Measurements from ENCODE around the gene PYROXD2.

Gene PYROXD2

DNA sequence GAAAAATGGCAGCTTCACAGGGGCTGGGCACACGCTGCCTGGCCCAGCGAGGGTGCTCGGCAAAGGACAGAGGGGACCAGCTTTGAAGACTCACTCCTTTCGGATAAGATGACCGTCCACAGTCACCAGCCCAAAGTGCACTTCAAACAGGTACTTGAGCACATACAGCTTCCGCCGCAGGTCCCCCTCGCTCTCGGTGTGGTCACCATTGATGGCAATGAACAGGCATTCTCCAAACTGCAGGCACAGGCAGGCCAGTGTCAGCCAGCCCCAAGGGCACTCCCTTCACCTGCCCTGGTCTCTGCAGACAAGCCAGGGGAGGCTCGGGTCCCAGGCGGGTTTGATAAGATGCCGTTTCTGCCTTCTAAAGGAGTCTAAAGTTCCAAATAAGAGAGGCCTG, 20.2 kb upstream of the PYROXD2 start:
- in situ Hi-C loops (cut with HindIII; ENCODE audit: low sequenced_read_pairs): no loop called here

GRCh38 chr10:98433881-98434732, 19.1 kb upstream of the PYROXD2 start:
- in situ Hi-C loops (cut with HindIII; ENCODE audit: low sequenced_read_pairs): no loop called here

GRCh38 chr10:98433371-98433770, 18.4 kb upstream of the PYROXD2 start:
- in situ Hi-C loops (cut with HindIII; ENCODE audit: low sequenced_read_pairs): no loop called here

DNA sequence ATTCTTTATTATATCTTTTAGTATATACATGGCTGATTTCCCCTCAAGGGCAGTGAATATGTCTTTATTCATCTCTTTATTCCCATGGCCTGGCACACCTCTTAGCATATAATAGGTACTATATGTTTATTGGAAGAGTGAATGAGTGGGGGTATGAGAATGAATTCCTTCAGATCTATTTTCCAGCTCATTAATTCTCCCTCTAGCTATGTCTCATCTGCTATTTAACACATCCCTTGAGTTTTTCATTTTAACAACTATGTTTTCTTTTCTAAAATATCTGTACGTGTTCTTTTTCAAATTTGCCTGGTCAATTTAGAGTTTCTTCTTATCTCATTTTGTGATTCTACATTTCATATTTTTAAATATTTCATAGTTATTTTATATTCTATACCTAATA, 17.3 kb upstream of the PYROXD2 start:
- in situ Hi-C loops (cut with HindIII; ENCODE audit: low sequenced_read_pairs): no loop called here

DNA sequence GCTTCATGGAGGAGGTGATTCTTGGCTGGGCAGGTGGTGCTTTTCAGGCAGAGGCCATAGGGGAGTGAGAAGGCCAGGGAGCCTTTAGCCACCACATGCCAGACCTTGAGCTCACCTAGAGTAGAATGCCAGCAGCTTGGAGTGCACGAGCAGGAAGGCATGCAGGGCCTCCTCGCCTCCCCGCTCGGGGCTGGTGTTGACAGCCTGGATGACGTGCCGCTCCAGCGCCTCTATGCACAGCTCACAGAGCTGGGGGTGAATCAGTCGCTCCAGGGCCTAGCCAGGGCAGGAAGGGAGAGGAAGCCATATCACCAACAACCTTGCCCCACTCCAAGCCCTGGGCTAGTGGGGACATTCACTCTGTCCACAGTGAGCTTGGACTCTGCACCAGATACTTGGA, 16.0 kb upstream of the PYROXD2 start:
- in situ Hi-C loops (cut with HindIII; ENCODE audit: low sequenced_read_pairs): no loop called here

GRCh38 chr10:98430427-98430826, 15.4 kb upstream of the PYROXD2 start:
- in situ Hi-C loops (cut with HindIII; ENCODE audit: low sequenced_read_pairs): no loop called here

GRCh38 chr10:98429320-98430072, 14.5 kb upstream of the PYROXD2 start:
- in situ Hi-C loops (cut with HindIII; ENCODE audit: low sequenced_read_pairs): no loop called here

DNA sequence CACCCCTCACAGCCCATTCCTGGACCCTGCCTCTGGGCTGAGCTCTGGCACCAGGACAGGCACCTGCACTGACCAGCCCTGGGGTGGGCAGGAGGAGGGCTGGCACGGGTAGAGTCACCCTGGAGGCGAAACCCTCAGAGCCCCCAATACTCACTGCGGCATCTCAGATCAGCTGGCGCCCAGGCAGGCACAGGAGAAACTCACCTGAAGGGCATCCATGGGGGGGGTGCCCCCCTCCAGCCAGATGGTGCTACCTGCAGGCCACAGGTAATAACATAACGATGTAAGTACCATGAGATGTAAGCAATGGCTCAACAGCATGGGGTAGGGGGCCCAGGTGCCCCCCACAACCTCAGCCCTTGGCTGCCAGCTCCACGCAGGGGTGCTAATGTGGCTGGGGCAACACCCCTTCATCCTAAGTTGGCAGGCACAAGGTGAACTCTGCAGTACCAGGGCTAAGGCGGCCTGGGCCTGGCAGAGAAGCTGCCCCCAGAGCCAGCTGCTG, 12.1 kb upstream of the PYROXD2 start:
- in situ Hi-C loops (cut with HindIII; ENCODE audit: low sequenced_read_pairs): no loop called here

DNA sequence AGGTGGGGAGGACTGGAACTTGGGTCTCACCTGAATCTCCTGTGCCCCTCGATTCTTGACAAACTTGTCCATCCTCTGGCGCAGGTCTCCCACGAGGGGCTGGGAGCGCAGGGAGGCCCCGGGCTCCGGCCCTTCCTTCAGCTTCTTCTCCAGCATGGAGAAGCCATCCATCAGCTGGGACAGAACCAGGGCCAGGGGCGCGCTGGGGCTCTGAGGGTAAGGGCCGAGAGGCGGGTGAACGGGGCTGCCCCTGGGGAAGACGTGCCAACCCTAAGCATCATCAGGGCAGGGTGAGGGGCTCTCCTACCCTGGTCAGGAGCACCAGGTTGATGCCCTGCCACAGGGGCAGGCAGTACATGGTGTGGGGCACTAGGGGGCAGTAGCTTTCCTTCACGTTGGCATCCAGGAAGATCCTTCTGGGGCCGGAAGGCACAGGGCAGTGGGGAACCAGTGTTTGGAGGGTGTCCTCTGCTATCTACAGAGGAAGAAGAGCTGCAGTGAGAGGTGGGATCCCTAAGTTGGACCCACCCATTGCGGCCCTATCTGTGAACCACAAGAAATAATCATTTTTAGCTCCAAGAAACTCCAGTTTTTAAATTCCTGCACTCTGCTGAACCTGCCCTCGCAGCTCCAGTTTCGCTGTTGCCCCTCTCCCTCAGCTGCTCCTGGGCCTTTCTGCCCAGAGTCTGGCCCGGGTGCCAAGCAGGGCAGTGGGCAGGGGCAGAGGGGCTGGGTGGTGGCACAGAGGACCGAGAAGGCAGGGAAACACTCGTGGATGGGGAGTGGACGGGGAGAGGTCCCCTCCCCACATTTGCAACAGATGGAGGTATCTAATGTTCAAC, 10.8 kb upstream of the PYROXD2 start:
- in situ Hi-C loops (cut with HindIII; ENCODE audit: low sequenced_read_pairs): no loop called here

GRCh38 chr10:98424295-98425254, 9.6 kb upstream of the PYROXD2 start:
- in situ Hi-C loops (cut with HindIII; ENCODE audit: low sequenced_read_pairs): no loop called here

DNA sequence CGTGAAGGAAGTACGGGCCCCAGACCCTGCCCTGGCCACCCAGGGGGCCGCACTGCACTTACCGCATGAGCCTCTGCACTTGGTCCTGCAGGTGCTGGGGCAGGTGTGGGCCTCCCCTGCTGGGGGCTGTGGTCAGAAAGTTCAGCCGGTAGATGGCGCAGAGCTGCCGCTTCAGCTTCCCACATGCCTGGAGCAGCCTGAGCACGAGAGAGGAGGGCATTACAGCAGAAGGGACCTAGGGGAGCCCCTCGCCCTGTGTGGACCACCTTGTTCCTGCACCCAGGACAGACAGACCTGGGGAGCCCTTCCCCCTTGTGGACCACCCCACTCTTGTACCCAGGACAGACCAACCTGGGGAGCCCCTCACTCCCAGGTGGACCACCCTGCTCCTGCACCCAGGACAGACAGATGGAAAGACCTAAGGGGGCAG, 8.7 kb upstream of the PYROXD2 start:
- in situ Hi-C loops (cut with HindIII; ENCODE audit: low sequenced_read_pairs): no loop called here

DNA sequence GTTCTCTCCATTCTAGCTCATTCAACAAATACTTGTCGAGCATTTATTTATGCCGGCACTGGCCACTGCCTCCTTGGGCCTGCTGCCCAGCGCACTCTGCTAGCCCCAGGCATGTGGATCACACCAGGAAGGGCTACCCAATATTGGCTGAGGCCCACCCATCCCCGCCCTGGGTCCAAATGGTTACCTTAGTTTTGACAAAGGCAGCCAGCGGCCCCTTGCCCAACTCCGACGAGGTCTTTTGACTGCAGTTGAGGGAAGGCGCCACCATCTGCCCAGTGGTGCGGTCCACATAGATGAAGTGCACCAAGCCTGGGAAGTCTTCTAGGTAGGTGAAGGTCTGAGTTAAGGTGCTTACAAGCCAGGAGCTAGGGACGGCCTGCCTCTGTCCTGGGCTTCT, 7.2 kb upstream of the PYROXD2 start:
- in situ Hi-C loops (cut with HindIII; ENCODE audit: low sequenced_read_pairs): no loop called here

DNA sequence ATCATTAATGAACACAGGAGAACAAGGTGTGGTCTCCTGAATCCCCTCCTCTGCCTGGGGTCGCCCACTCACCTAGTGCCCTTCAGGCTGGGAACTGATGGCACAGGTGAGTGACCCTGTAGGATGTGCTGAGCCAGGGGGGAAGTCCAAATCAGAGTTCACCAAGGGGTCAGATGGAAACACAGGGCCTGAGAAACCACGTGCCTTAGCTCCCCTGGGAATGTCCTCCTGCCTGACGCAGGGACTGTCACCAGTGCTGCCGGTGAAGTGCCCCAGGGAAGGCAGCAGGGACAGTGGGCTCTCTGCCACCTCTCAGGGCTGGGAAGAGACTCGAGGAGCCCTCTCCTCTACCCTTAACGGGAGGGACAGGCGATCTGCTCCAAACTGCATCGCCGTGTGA, 5.8 kb upstream of the PYROXD2 start:
- in situ Hi-C loops (cut with HindIII; ENCODE audit: low sequenced_read_pairs): no loop called here

DNA sequence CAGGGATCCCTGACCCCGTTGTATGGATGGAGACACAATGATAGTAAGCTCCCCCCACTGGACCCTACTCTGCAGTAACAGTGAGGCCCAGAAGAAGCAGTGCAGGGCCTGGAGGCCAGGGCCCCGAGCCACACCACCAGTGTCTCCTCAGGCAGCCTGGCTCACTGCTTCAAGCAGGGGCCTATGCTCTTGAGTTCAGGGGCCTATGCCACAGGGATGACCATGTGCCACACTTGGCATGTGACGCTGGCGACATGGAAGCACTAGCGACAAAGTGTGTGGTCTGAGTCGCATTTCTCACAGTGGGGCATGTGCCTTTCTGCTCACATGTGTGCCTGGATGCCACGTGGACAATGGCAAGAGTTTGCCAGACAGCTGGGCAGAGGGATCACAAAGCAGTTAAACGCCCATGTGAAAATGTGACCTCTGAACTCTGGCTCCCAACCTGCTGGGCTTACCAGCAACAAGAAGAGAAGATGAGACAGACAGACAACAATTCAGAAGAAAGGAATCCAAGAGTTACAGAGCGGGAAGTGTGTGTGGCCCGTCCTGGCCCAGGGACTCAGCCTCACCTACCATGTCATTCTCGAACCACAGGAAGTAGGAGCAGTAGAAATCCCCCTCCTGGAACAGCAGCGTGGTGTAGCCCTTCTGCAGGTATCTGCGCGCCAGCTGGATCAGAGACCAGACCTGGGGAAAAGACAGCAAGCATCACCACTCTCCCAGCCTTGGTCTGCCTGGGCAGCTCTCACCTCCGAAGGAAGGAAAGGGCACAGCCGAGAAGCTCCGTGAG, 4.7 kb upstream of the PYROXD2 start:
- in situ Hi-C loops (cut with HindIII; ENCODE audit: low sequenced_read_pairs): no loop called here

- in situ Hi-C loops (cut with HindIII; ENCODE audit: low sequenced_read_pairs): no loop called here
These were observed 3.9 kb upstream of the PYROXD2 start for GRCh38 chr10:98418665-98419468.

GRCh38 chr10:98417973-98418664, 3.1 kb upstream of the PYROXD2 start:
- in situ Hi-C loops (cut with HindIII; ENCODE audit: low sequenced_read_pairs): no loop called here

GRCh38 chr10:98417481-98417959, 2.5 kb upstream of the PYROXD2 start:
- in situ Hi-C loops (cut with HindIII; ENCODE audit: low sequenced_read_pairs): no loop called here
